Ovary (tissue), 9 donors: ENCODE measurements around the gene SCGB3A1. TPM values are rescaled to one million over a fixed set of nuclear protein-coding genes. Genes with fewer than 3 reads are reported as not detected.

Experiments
- DNase-seq, 5 donors: peaks; one replicate each; pipeline ENCODE4 v3.0.0-alpha.2; 2019 to 2020
- H3K27ac ChIP-seq, 2 donors: fragments of 200-600 bp; one replicate each; pipeline versions ENCODE4 v1.5.1 to v1.8.0; 2019 to 2022
- H3K27me3 ChIP-seq: fragments of 200-600 bp; one replicate; pipeline ENCODE4 v1.8.0; 2022
- H3K36me3 ChIP-seq: fragments of 200-600 bp; sonication (generic); one replicate; pipeline ENCODE4 v1.5.1; 2019
- H3K4me1 ChIP-seq: one replicate; pipeline ENCODE4 v1.8.1; 2013; ENCODE audit warnings: mild to moderate bottlenecking, moderate library complexity; ENCODE audit not compliant: insufficient read depth
- H3K4me3 ChIP-seq: fragments of 200-600 bp; sonication (generic); one replicate; pipeline ENCODE4 v1.5.1; 2017
- H3K9me3 ChIP-seq, 2 donors: fragments of 200-600 bp in 1 of 2; sonication (generic) in 1 of 2; one replicate each; pipeline versions ENCODE4 v1.5.1 to v1.8.1; 2013 to 2019; ENCODE audit warnings: mild to moderate bottlenecking in 1 of 2, moderate library complexity in 1 of 2
- CTCF ChIP-seq, 3 donors: fragments of 450-650 bp in 2 of 3; fragments of 200-600 bp in 1 of 3; IDR thresholded peaks; one replicate each; pipeline versions ENCODE4 v1.5.1 to v1.8.0; 2016 to 2022; ENCODE audit warnings: antibody characterized with exemption in 3 of 3, mild to moderate bottlenecking in 1 of 3
- EP300 ChIP-seq: sonication (generic); formaldehyde crosslinking; IDR thresholded peaks from one replicate; pipeline ENCODE4 v1.6.1; 2017; ENCODE audit warnings: antibody characterized with exemption
- POLR2A ChIP-seq: fragments of 450-650 bp; IDR thresholded peaks from one replicate; pipeline ENCODE4 v1.6.1; 2017; ENCODE audit warnings: antibody characterized with exemption, mild to moderate bottlenecking, moderate library complexity
- WGBS, 3 donors: extraction: QIAGEN DNeasy Blood & Tissue Kit in 1 of 3; methylation state at CpG; one replicate each; pipeline versions ENCODE4 v1.1.5 to v1.1.7; 2013 to 2017; 5-methylcytosine and 5-hydroxymethylcytosine counted together
- intact Hi-C, 4 donors: fragments of 100-400 bp; cut with DNase I; formaldehyde crosslinking; loops; one replicate each; pipeline versions ENCODE4 v1.11.0 to v1.15.1; 2022 to 2023
- polyA plus RNA-seq, 2 donors: library from polyadenylated mRNA; stranded (reverse); fragments of 200-250 nt in 1 of 2; fragments of 350-450 nt in 1 of 2; fragmentation: Illumina TruSeq in 1 of 2; extraction: RNeasy Lipid Tissue Mini Kit (QIAGEN cat#74804) in 1 of 2; gene quantifications; one replicate each; pipeline ENCODE4 v1.2.3, GENCODE V29; 2013 to 2014
- total RNA-seq, 7 donors: library from RNA; depleted of rRNA in 2 of 7; stranded (reverse); fragments of >200 nt in 2 of 7; fragmentation: NEBNext Ultra II Directional in 3 of 7; extraction: Animal tissue kit (Norgen Biotek cat#: 25700) in 3 of 7; gene quantifications; one replicate each; pipeline versions ENCODE4 v1.1.0 to v1.2.4, GENCODE V29; 2016 to 2023
- donor health status: DM: no; HTN: no; CAD: no; lungs with moderate emphysema.
- donor health status: DM: no; HTN: no; CAD: no.
- donor health status: Bipolar disorder and iron deficiency.
- donor health status: DM: yes; HTN: yes; CAD: no.
- donor health status: DM: no; HTN: no; CAD: no.
- donor health status: DM: yes; HTN: yes; CAD: no.

The SCGB3A1 gene
- total and polyA plus RNA-seq, 9 donors, result 1.5 to 18.7 (median 2.7) TPM; not detected in 4

- no peaks in the 10 kb centered on the region for H3K4me1 ChIP-seq
- WGBS, 3 donors, result 83 to 88% (median 87%) methylated on average over 25 of the region's 25 CpGs
These were observed 34.7 kb upstream of the SCGB3A1 start for GRCh38 chr5:180625791-180626660.

GRCh38 chr5:180625125-180625790 is 34.0 kb upstream of the SCGB3A1 start:
- no peak for DNase-seq
- Histone ChIP-seq H3K27ac (no peak overlapping the region), H3K4me1 (no peaks in the 10 kb centered on the region), H3K27me3 (no peaks in the 10 kb centered on the region), H3K4me3 (no peak overlapping the region), H3K9me3 (no peaks in the 10 kb centered on the region), H3K36me3 (no peaks in the 10 kb centered on the region)
- WGBS, 3 donors, result 74 to 80% (median 75%) methylated on average over 10 of the region's 10 CpGs
- TF ChIP-seq CTCF (IDR thresholded peaks at IDR 0.05) (no peak), EP300 (no peak), POLR2A (no peak)
- intact Hi-C loops, result no loop called here

More at GRCh38 chr5:180625791-180626660, 34.7 kb upstream of the SCGB3A1 start:
- Histone ChIP-seq H3K27ac (no peak overlapping the region), H3K4me3 (no peak overlapping the region), H3K9me3 (no peaks in the 10 kb centered on the region), H3K36me3 (no peaks in the 10 kb centered on the region), H3K27me3 (no peaks in the 10 kb centered on the region)
- DNase-seq, result no peak
- intact Hi-C loops, result no loop called here
- TF ChIP-seq POLR2A, result no peak
- no peak for TF ChIP-seq EP300
- TF ChIP-seq CTCF (IDR thresholded peaks at IDR 0.05), result no peak

GRCh38 chr5:180624587-180624986 is 33.3 kb upstream of the SCGB3A1 start:
- DNase-seq, result no peak

GRCh38 chr5:180623844-180624243 is 32.5 kb upstream of the SCGB3A1 start:
- H3K4me3 ChIP-seq, result no peak overlapping the region
- no peaks in the 10 kb centered on the region for H3K9me3 ChIP-seq
- intact Hi-C loops, result no loop called here
- no peak overlapping the region for H3K27ac ChIP-seq
- no peaks in the 10 kb centered on the region for H3K4me1 ChIP-seq
- H3K36me3 ChIP-seq, result no peaks in the 10 kb centered on the region
- H3K27me3 ChIP-seq, result no peaks in the 10 kb centered on the region
- TF ChIP-seq CTCF (IDR thresholded peaks at IDR 0.05), result no peak
- TF ChIP-seq POLR2A, result no peak
- TF ChIP-seq EP300, result no peak
- WGBS, 3 donors, result 87 to 92% (median 89%) methylated on average over 15 of the region's 15 CpGs
- DNase-seq, result no peak

More at GRCh38 chr5:180624587-180624986, 33.3 kb upstream of the SCGB3A1 start:
- 37 to 45% (median 38%) methylated on average over 5 of the region's 5 CpGs for WGBS, 3 donors
- Histone ChIP-seq H3K36me3 (no peaks in the 10 kb centered on the region), H3K27ac (no peak overlapping the region), H3K9me3 (no peaks in the 10 kb centered on the region), H3K4me3 (no peak overlapping the region), H3K4me1 (no peaks in the 10 kb centered on the region), H3K27me3 (no peaks in the 10 kb centered on the region)
- TF ChIP-seq CTCF (IDR thresholded peaks at IDR 0.05), result no peak
- TF ChIP-seq EP300, result no peak
- TF ChIP-seq POLR2A, result no peak
- intact Hi-C loops, result no loop called here
